H1 (cell line): Measurements from ENCODE around the gene LRCH1. TPM values are rescaled to one million over a fixed set of nuclear protein-coding genes. Genes with fewer than 3 reads are reported as not detected.

Experiments used
- CTCF ChIA-PET: fragments of 300-600 bp; sonication (Branson Sonifier 250); formaldehyde crosslinking; loops from one replicate; lab custom pipeline; 2021; ENCODE audit not compliant: partially characterized antibody; lab: Charles Lee
- POLR2A ChIA-PET: fragments of 300-600 bp; sonication (Branson Sonifier 250); formaldehyde crosslinking; loops from one replicate; lab custom pipeline; 2021; ENCODE audit warnings: inconsistent platforms; ENCODE audit not compliant: partially characterized antibody; lab: Charles Lee
- DNase-seq, 2 experiments: peaks; one replicate each; pipeline versions ENCODE4 v3.0.0 to v3.0.0-alpha.2; 2010 to 2022; ENCODE audit warnings: low spot score in 2 of 2, low read depth in 1 of 2, mixed read lengths in 1 of 2
- FAIRE-seq: peaks from 2 replicates; lab custom pipeline; 2011; peaks lifted over from hg19 to GRCh38; lab: Jason Lieb, UNC
- H2AFZ ChIP-seq: 2 replicates; pipeline ENCODE4 v1.8.1; 2012; ENCODE audit warnings: low read length, inconsistent platforms
- H2AK5ac ChIP-seq: 2 replicates; pipeline ENCODE4 v1.6.1; 2013; ENCODE audit warnings: low read depth, low read length
- H2BK120ac ChIP-seq: replicated peaks from 2 replicates; pipeline ENCODE3; 2013; ENCODE audit warnings: low read depth, low read length, inconsistent platforms
- H2BK12ac ChIP-seq: 2 replicates; pipeline ENCODE4 v1.6.1; 2013; ENCODE audit warnings: low read depth, low read length
- H2BK15ac ChIP-seq: 2 replicates; pipeline ENCODE4 v1.6.1; 2013; ENCODE audit warnings: low read length
- H2BK20ac ChIP-seq: 2 replicates; pipeline ENCODE4 v1.6.1; 2013; ENCODE audit warnings: low read length
- H2BK5ac ChIP-seq: 2 replicates; pipeline ENCODE4 v1.6.1; 2013; ENCODE audit warnings: low read depth, low read length
- H3K14ac ChIP-seq: 2 replicates; pipeline ENCODE4 v1.6.1; 2013; ENCODE audit warnings: inconsistent platforms; ENCODE audit not compliant: insufficient read length
- H3K18ac ChIP-seq: 2 replicates; pipeline ENCODE4 v1.6.1; 2013; ENCODE audit warnings: low read length; ENCODE audit errors: extremely low read depth
- H3K23ac ChIP-seq: 2 replicates; pipeline ENCODE4 v1.6.1; 2013; ENCODE audit warnings: inconsistent platforms; ENCODE audit not compliant: insufficient read length
- H3K23me2 ChIP-seq: 2 replicates; pipeline ENCODE4 v1.6.1; 2013; ENCODE audit warnings: low read depth, low read length
- H3K27ac ChIP-seq: 2 replicates; pipeline ENCODE4 v1.6.1; 2011; ENCODE audit warnings: low read depth, low read length, inconsistent platforms
- H3K27me3 ChIP-seq, 4 experiments: replicated peaks in 1 of 4; 1 replicate in 1 of 4; 2 replicates in 3 of 4; pipeline versions ENCODE4 v1.6.1 to v1.8.1; 2011 to 2013; ENCODE audit warnings: low read length in 3 of 4, mild to moderate bottlenecking in 3 of 4, inconsistent platforms in 2 of 4, mixed read lengths in 2 of 4, moderate library complexity in 1 of 4; ENCODE audit not compliant: control insufficient read depth in 3 of 4, insufficient read depth in 3 of 4; ENCODE audit errors: extremely low read depth in 1 of 4
- H3K36me3 ChIP-seq, 4 experiments: 2 replicates each; pipeline versions ENCODE4 v1.6.1 to v1.8.1; 2011 to 2013; ENCODE audit warnings: mild to moderate bottlenecking in 4 of 4, low read length in 3 of 4, moderate library complexity in 2 of 4, control low read depth in 1 of 4, inconsistent platforms in 1 of 4; ENCODE audit not compliant: insufficient read depth in 4 of 4, control insufficient read depth in 2 of 4
- H3K4ac ChIP-seq: replicated peaks from 2 replicates; pipeline ENCODE3; 2013; ENCODE audit warnings: low read length, low read depth, mixed read lengths, inconsistent platforms; ENCODE audit not compliant: insufficient read length
- H3K4me1 ChIP-seq, 4 experiments: replicated peaks in 1 of 4; 1 replicate in 1 of 4; 2 replicates in 3 of 4; pipeline versions ENCODE4 v1.6.1 to v1.8.1; 2011 to 2013; ENCODE audit warnings: low read length in 3 of 4, inconsistent platforms in 2 of 4, mixed read lengths in 1 of 4; ENCODE audit not compliant: insufficient read depth in 4 of 4, control insufficient read depth in 3 of 4
- H3K4me2 ChIP-seq, 2 experiments: 2 replicates each; pipeline versions ENCODE4 v1.6.1 to v1.8.1; 2011 to 2013; ENCODE audit warnings: low read depth in 2 of 2, low read length in 2 of 2, control low read depth in 1 of 2, inconsistent platforms in 1 of 2, mild to moderate bottlenecking in 1 of 2; ENCODE audit not compliant: insufficient read depth in 1 of 2
- H3K4me3 ChIP-seq, 4 experiments: fragments of 200-600, 300-600 bp in 1 of 4; sonication (generic), shearing (Covaris generic), sonication (Bioruptor Twin) in 1 of 4; 2 replicates each; pipeline versions ENCODE4 v1.5.1 to v1.8.1; 2011 to 2016; ENCODE audit warnings: low read length in 4 of 4, low read depth in 3 of 4, control low read depth in 2 of 4, inconsistent platforms in 2 of 4, mild to moderate bottlenecking in 2 of 4, mixed read lengths in 1 of 4, moderate library complexity in 1 of 4; ENCODE audit not compliant: insufficient read depth in 2 of 4; ENCODE audit errors: extremely low read depth in 1 of 4
- H3K56ac ChIP-seq: replicated peaks from 2 replicates; pipeline ENCODE3; 2013; ENCODE audit warnings: low read depth, mild to moderate bottlenecking, mixed read lengths, low read length, inconsistent platforms; ENCODE audit not compliant: insufficient read length
- H3K79me1 ChIP-seq: 2 replicates; pipeline ENCODE4 v1.6.1; 2013; ENCODE audit warnings: low read depth, low read length, control low read depth
- H3K79me2 ChIP-seq, 2 experiments: 2 replicates each; pipeline versions ENCODE4 v1.6.1 to v1.8.1; 2012 to 2013; ENCODE audit warnings: low read length in 2 of 2, mild to moderate bottlenecking in 2 of 2, inconsistent platforms in 1 of 2; ENCODE audit not compliant: insufficient read depth in 2 of 2, control insufficient read depth in 1 of 2
- H3K9ac ChIP-seq, 4 experiments: replicated peaks in 1 of 4; 1 replicate in 1 of 4; 2 replicates in 3 of 4; pipeline versions ENCODE4 v1.6.1 to v1.8.1; 2011 to 2013; ENCODE audit warnings: low read depth in 3 of 4, low read length in 3 of 4, control low read depth in 2 of 4, mild to moderate bottlenecking in 2 of 4, moderate library complexity in 2 of 4, inconsistent platforms in 1 of 4; ENCODE audit errors: extremely low read depth in 1 of 4
- H3K9me3 ChIP-seq, 2 experiments: 2 replicates each; pipeline versions ENCODE4 v1.6.1 to v1.8.1; 2012 to 2013; ENCODE audit warnings: mild to moderate bottlenecking in 2 of 2, moderate library complexity in 2 of 2, control low read depth in 1 of 2, inconsistent platforms in 1 of 2, low read depth in 1 of 2, low read length in 1 of 2, mixed read lengths in 1 of 2; ENCODE audit not compliant: insufficient read depth in 2 of 2
- H4K20me1 ChIP-seq, 2 experiments: replicated peaks in 1 of 2; 2 replicates each; pipeline versions ENCODE3 to v1.8.1; 2011 to 2013; ENCODE audit warnings: inconsistent platforms in 2 of 2, low read length in 2 of 2, mild to moderate bottlenecking in 1 of 2; ENCODE audit not compliant: insufficient read depth in 2 of 2, control insufficient read depth in 1 of 2
- H4K5ac ChIP-seq: 2 replicates; pipeline ENCODE4 v1.6.1; 2013; ENCODE audit warnings: low read length, low read depth, mixed read lengths, inconsistent platforms; ENCODE audit not compliant: insufficient read length
- H4K8ac ChIP-seq: 2 replicates; pipeline ENCODE4 v1.8.0; 2013; ENCODE audit warnings: mild to moderate bottlenecking, moderate library complexity, low read length, inconsistent platforms; ENCODE audit not compliant: insufficient read depth; ENCODE audit errors: extremely low read depth
- H4K91ac ChIP-seq: replicated peaks from 2 replicates; pipeline ENCODE3; 2013; ENCODE audit warnings: low read length, mixed read lengths, inconsistent platforms; ENCODE audit not compliant: insufficient read length
- BRCA1 ChIP-seq: IDR thresholded peaks from 2 replicates; pipeline ENCODE4 v1.6.1; 2012; ENCODE audit warnings: low read depth, low read length, improper control_type of control experiment
- CBX8 ChIP-seq: fragments of 300-800, 300-1000 bp; sonication (generic); IDR thresholded peaks from 2 replicates; pipeline ENCODE4 v1.7.1; 2016; ENCODE audit warnings: low read depth, low read length, borderline replicate concordance
- CHD1 ChIP-seq: IDR thresholded peaks from 2 replicates; pipeline ENCODE4 v1.6.1; 2012; ENCODE audit warnings: low read depth, low read length, improper control_type of control experiment
- EZH2 ChIP-seq: fragments of 200-600 bp; sonication (generic); IDR thresholded peaks from 2 replicates; pipeline ENCODE4 v1.7.1; 2012; ENCODE audit warnings: low read depth, mild to moderate bottlenecking, moderate library complexity, low read length, inconsistent platforms; ENCODE audit not compliant: severe bottlenecking
- JUN ChIP-seq: IDR thresholded peaks from 2 replicates; pipeline ENCODE4 v1.6.1; 2011; ENCODE audit warnings: low read depth, mild to moderate bottlenecking, improper control_type of control experiment, low read length
- JUND ChIP-seq: IDR thresholded peaks from 2 replicates; pipeline ENCODE4 v1.6.1; 2011; ENCODE audit warnings: mild to moderate bottlenecking, improper control_type of control experiment, low read length
- KDM1A ChIP-seq: fragments of 200-600, 300-600 bp; sonication (generic); IDR thresholded peaks from 2 replicates; pipeline ENCODE4 v1.7.1; 2016; ENCODE audit warnings: mild to moderate bottlenecking, low read length, borderline replicate concordance
- KDM5A ChIP-seq: fragments of 200-600 bp; IDR thresholded peaks from 2 replicates; pipeline ENCODE4 v1.7.1; 2012; ENCODE audit warnings: mild to moderate bottlenecking, low read length, inconsistent platforms, mixed read lengths
- MAX ChIP-seq: IDR thresholded peaks from 2 replicates; pipeline ENCODE4 v1.6.1; 2012; ENCODE audit warnings: inconsistent platforms
- RAD21 ChIP-seq, 2 experiments: IDR thresholded peaks in 1 of 2; conservative IDR thresholded peaks in 1 of 2; 2 replicates each; pipeline ENCODE4 v1.6.1; 2011; ENCODE audit warnings: low read depth in 2 of 2, low read length in 2 of 2, improper control_type of control experiment in 1 of 2, inconsistent platforms in 1 of 2, mild to moderate bottlenecking in 1 of 2, moderate library complexity in 1 of 2
- RFX5 ChIP-seq: IDR thresholded peaks from 2 replicates; pipeline ENCODE4 v1.6.1; 2011; ENCODE audit warnings: low read depth, low read length, improper control_type of control experiment, borderline replicate concordance
- TCF12 ChIP-seq: IDR thresholded peaks from 2 replicates; pipeline ENCODE4 v1.6.1; 2011; ENCODE audit warnings: low read depth, mild to moderate bottlenecking, low read length
- WGBS, 2 experiments: shearing (Covaris generic) in 1 of 2; methylation state at CpG; one replicate each; pipeline versions ENCODE4 v1.1.6 to v1.1.7; 2013 to 2015; ENCODE audit warnings: low lambda C conversion rate in 2 of 2, mixed read lengths in 2 of 2, inconsistent platforms in 1 of 2, low coverage in 1 of 2, missing lambda C conversion rate in 1 of 2; ENCODE audit not compliant: insufficient replicate concordance in 2 of 2, insufficient coverage in 1 of 2, insufficient read length in 1 of 2; ENCODE audit errors: extremely low coverage in 1 of 2, missing lambda C conversion rate in 1 of 2; 5-methylcytosine and 5-hydroxymethylcytosine counted together
- polyA plus RNA-seq, 7 experiments: library from polyadenylated mRNA; depleted of rRNA in 3 of 7; stranded (reverse) in 5 of 7; unstranded in 2 of 7; fragments of >200 nt in 5 of 7; fragments of 200-250 nt in 2 of 7; gene quantifications; 1 replicate in 5 of 7; 2 replicates in 1 of 7; 4 replicates in 1 of 7; pipeline versions ENCODE4 v1.2.1 to v1.2.3, GENCODE V29; 2011 to 2013; ENCODE audit warnings: missing spikeins in 2 of 7, mixed read lengths in 2 of 7
- total RNA-seq: library from RNA; stranded (reverse); fragmentation: NEBNext Ultra II Directional; extraction: Animal tissue kit (Norgen Biotek cat#: 25700); gene quantifications from 2 replicates; pipeline ENCODE4 v1.2.1, GENCODE V29; 2021

LRCH1 gene
- total and polyA plus RNA-seq, 2 of the 8 experiments (the other 6 are each of a cell fraction or from before 2014, with no cell fraction given), result 3.0 to 10.1 TPM

GRCh38 chr13:46775385-46776107 is 222.6 kb downstream of the LRCH1 start:
- POLR2A ChIA-PET, result interaction anchor here (1.8 kb wide), 1 partner anchor 10 kb away, joined by 5 read pairs; no protein-coding TSS in a partner anchor
- TF ChIP-seq RAD21 (IDR thresholded peaks at IDR 0.05 in 1 of 2, conservative IDR thresholded peaks at IDR 0.05 in 1 of 2; ENCODE audit: low read depth in 2 of 2, low read length in 2 of 2) (no peak), CHD1 (no peak), RFX5 (no peak), BRCA1 (no peak), TCF12 (no peak), KDM5A (no peak), CBX8 (no peak), MAX (no peak), JUN (no peak), EZH2 (no peak), JUND (no peak), KDM1A (no peak)

More at GRCh38 chr13:46775385-46776107, 222.6 kb downstream of the LRCH1 start:
- Histone ChIP-seq H3K27me3 (no peaks in the 10 kb centered on the region), H3K18ac (no peak overlapping the region), H2AFZ (no peak overlapping the region), H3K4me1 (no peaks in the 10 kb centered on the region), H3K4me2 (no peak overlapping the region), H2AK5ac (no peak overlapping the region), H3K14ac (no peak overlapping the region), H2BK120ac (no peak overlapping the region), H3K4me3 (no peak overlapping the region), H3K23me2 (no peaks in the 10 kb centered on the region), H3K36me3 (peaks cover 0 to 33% (median 4%) of the 10 kb centered on the region in 4 experiments; a peak in 4 of 8 replicates), H2BK15ac (no peak overlapping the region), H3K9me3 (no peaks in the 10 kb centered on the region), H3K79me1 (no peaks in the 10 kb centered on the region), H3K23ac (no peak overlapping the region), H4K5ac (no peak overlapping the region), H4K91ac (no peak overlapping the region), H2BK12ac (no peak overlapping the region), H3K4ac (no peak overlapping the region), H2BK20ac (no peak overlapping the region), H2BK5ac (no peak overlapping the region), H3K27ac (no peak overlapping the region), H3K79me2 (no peaks in the 10 kb centered on the region), H3K56ac (no peak overlapping the region), H4K20me1 (peaks cover 0 to 2% of the 10 kb centered on the region in 2 experiments), H4K8ac (no peak overlapping the region), H3K9ac (no peak overlapping the region)
- DNase-seq (no peak), FAIRE-seq (peak; percentile 28)
- WGBS, 2 experiments, result 92% methylated on average over 8 of the region's 8 CpGs; no CpG with 5 or more reads in 1 of the 2 experiments
- CTCF ChIA-PET, result interaction anchor here (0.8 to 1.5 kb wide), 5 partner anchors 11 to 281 kb away, joined by 3 to 5 read pairs (median 3); no protein-coding TSS in a partner anchor
